Measurements from ENCODE around the gene DNAJB1.

GRCh38 chr19:14536926-14537692, 18.9 kb upstream of the DNAJB1 start:
- TF ChIP-seq TCF7L2 (IDR thresholded peaks at IDR 0.05; ENCODE audit: low read depth, low read length) (no peak), SIN3A (IDR thresholded peaks at IDR 0.05; ENCODE audit: borderline replicate concordance, insufficient read depth, low read depth, low read length) (no peak)
- TF ChIP-seq, protein P1, sequence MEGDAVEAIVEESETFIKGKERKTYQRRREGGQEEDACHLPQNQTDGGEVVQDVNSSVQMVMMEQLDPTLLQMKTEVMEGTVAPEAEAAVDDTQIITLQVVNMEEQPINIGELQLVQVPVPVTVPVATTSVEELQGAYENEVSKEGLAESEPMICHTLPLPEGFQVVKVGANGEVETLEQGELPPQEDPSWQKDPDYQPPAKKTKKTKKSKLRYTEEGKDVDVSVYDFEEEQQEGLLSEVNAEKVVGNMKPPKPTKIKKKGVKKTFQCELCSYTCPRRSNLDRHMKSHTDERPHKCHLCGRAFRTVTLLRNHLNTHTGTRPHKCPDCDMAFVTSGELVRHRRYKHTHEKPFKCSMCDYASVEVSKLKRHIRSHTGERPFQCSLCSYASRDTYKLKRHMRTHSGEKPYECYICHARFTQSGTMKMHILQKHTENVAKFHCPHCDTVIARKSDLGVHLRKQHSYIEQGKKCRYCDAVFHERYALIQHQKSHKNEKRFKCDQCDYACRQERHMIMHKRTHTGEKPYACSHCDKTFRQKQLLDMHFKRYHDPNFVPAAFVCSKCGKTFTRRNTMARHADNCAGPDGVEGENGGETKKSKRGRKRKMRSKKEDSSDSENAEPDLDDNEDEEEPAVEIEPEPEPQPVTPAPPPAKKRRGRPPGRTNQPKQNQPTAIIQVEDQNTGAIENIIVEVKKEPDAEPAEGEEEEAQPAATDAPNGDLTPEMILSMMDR (IDR thresholded peaks at IDR 0.05): no peak

Measured in Panc1 (cell line).